ENCODE results near the gene SERGEF.

GRCh38 chr11:17850336-17850735 lies 162.5 kb downstream of the SERGEF start:
- TF ChIP-seq CTCF (conservative IDR thresholded peaks at IDR 0.05) (no peak), EZH2 (IDR thresholded peaks at IDR 0.05; ENCODE audit: low read depth) (no peak)

Measured in PC-9 (cell line).